ENCODE data around the gene MUS81.
"Not testable (repeated sequence)": the region's sequence is repeated elsewhere in the genome, so short reads cannot be mapped to it uniquely, and the experiment has no call there.

Gene MUS81

DNA sequence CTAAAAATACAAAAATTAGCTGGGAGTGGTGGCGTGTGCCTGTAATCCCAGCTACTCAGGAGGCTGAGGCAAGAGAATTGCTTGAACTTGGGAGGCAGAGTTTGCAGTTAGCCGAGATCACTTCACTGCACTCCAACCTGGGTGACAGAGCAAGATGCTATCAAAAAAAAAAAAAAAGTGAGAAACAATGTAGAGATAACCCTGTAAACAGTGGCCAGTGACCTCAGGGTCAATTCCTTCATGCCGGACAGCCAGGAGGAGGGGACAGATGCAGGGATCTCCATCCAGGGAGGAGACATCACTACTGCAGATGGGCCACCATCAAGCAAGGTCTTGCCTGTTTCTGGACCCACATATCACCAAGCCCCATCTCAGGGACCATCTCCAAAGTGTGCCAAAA lies 12.5 kb upstream of the MUS81 start:
- DNase-seq: no peak

DNA sequence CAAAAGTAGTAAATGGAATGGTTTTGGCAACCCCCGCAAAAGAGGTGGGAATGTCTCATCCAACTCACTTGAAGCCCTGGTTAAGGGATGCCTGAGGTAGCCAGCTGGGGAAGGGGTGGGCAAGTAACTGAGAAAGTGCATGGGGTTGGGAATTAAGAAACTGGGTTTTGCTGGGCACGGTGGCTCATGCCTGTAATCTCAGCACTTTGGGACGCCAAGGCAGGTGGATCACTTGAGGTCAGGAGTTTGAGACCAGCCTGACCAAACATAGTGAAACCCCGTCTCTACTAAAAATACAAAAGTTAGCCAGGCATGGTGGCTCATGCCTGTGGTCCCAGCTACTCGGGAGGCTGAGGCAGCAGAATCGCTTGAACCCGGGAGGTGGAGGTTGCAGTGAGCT lies 11.5 kb upstream of the MUS81 start:
- not testable (repeated sequence) for DNase-seq

DNA sequence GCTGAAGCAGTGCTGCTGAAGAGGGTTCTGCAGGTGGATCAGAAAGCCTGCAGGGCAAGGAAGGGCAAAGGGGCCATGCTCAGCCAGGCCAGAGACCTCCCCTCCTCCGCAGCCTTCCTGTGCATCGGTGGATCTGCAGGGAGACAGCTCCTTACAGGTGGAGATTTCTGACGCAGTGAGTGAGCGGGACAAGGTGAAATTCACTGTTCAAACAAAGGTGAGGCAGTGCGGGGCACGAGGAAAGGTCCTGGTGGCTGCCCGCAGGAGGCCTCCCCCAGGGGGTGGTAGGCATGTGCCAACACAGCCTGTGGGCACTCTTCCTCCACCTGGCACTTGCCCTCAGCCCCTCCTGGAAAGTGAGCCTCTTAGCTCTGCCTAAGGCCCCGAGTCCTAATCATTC lies 10.9 kb upstream of the MUS81 start:
- DNase-seq: no peak

DNA sequence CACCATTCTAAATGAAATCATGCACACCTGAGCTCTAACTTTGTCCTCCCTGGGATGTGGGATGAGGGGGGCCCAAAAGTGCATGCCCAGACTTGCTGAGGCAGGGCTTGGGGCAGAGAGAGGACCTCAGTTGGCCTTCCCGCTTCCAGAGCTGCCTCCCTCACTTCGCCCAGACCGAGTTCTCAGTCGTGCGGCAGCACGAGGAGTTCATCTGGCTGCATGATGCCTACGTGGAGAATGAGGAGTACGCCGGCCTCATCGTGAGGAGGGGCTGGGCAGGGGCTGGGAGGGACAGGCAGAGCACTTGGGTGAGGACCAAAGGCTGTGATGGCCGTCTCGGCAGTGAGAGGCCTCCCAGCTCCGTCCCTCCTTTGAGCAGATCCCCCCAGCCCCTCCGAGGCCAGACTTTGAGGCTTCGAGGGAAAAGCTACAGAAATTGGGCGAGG lies 10.4 kb upstream of the MUS81 start:
- no peak for DNase-seq

DNA sequence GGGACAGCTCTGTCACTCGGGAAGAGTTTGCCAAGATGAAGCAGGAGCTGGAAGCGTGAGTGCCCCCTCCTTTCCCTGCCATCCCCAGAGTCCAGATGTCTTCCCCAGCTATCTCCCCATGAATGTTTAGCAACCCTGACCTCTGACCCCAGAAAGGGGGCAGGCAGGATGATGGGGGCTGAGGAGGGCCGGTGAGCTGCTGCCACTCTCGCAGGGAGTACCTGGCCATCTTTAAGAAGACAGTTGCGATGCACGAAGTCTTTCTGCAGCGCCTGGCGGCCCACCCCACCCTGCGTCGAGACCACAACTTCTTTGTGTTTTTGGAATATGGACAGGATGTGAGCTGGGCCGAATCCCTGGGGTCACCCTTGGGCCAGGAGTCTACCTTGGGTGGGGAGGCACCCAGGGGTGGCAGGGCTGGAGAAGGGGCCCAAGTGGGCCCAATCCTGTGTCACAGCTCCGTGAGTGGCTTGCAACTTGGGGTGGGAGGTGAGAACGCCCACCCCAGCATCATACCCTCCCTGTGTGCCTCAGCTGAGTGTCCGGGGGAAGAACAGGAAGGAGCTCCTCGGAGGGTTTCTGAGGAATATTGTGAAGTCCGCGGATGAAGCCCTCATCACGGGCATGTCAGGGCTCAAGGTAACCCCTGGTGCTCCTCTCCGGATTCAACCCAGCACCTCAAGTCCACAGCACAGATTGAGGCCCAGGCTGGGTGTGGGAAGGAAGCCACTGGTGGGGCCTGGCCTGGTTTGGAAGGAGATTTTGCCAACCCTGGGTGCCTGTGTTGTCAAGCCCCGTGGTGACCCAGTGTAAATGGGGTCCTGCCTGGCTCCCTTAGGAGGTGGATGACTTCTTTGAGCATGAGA lies 9.8 kb upstream of the MUS81 start:
- no peak for DNase-seq

DNA sequence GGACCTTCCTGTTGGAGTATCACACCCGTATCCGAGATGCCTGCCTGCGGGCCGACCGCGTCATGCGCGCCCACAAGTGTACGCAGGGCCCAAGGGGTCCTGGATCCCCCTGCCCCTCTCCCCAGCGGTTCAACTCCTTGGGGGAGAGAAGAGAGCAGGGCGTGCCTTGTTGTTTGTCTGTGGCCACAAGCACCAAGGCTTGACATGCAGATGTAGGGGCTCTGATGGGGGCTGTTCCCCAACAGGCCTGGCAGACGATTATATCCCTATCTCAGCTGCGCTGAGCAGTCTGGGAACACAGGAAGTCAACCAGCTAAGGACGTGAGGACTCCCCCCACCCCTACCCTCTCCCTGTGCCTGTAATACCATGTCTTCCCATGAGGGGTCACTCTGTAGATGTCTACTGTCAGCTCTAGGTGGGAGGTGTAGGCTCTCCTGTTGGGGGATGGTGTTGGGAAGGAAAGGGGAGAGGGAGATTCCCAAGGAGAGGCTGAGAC lies 9.1 kb upstream of the MUS81 start:
- no peak for DNase-seq

DNA sequence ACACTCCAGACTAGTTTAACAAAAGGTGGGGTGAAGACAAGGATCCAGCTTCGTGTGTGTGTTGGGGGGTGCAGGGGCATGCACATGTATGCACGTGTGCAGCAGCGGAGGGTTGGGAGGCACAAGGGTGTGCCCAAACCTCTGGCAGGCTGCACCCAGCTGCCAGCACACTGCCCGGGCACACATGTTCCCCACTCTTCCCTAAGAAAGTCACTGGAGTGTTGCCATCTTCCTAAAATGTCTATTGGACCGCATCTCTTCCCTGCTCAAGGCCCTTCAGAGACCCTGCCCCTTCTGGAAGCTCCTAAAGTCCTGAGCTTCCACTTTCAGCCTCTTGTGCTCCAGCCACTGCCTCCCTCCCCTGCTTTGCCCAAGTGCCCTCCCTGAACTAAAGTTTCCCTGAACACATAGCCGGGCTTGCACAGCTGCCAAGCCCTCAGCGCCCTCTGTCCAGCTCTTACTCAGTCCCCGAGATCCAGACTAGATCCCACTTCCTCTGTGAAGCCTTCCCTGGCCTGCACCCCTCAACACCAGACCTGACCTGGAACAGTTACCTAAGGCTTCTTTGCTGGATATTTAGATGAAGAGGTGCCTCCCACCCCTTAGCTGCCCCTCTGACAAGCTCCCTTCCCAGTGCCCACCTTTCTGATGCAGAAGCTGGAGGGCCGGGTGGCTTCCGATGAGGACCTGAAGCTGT lies 8.3 kb upstream of the MUS81 start:
- DNase-seq: no peak

DNA sequence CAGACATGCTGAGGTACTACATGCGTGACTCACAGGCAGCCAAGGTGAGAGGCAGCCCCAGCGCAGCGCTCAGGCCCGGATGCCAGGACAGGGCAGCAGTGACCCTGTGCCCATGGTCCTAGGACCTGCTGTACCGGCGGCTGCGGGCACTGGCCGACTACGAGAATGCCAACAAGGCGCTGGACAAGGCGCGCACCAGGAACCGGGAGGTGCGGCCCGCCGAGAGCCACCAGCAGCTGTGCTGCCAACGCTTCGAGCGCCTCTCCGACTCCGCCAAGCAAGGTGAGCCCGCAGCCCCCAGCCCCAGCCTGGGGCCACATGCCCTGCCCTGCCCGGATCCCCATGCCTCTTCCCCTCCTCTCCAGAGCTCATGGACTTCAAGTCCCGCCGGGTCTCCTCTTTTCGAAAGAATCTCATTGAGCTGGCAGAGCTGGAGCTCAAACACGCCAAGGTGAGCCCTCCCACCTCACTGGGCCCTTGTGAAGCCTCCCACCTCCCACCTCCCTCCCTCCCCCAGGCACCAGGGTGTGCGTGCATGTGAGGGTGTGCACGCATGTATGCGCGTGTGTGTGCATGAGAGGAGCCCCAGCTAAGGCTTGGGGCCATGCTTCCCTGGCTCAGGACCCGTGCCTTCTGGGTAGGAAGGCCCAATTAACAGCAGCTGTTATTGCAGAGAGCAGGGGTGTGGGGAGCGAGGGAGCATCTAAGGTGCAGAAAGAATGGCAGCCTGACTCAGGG lies 7.6 kb upstream of the MUS81 start:
- DNase-seq: no peak

DNA sequence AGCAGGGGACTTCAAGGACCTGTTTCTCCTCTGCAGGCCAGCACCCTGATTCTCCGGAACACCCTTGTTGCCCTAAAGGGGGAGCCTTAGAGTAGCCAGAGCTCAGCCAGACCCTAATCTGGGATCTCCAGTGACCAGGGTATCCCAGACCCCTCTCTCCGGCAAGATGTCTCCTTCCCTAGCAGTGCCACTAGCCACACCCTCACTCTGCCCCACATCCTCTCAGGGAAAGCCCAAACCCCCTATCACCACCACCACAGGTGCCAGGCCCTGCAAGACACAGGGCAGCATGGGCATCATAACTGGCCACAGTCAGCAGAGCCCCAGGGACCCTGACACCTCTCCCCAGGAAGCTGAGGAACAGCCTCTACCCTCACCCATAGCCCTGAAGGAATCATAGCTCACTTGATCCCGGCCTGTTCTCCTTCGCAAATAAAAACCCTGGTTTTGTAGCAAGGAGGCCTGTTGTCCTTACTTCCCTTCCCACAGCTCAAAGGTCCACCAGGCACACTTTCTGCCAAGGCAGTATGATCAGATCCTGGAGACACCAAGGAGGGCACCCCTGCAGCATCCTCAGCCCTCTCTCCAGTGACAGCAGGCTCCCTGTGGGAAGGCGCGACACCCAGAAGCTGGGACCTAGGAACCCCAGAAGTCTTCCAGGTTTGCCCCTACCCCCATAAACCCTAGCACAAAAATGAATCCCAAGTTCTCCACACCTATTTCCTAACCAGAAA lies 6.8 kb upstream of the MUS81 start:
- no peak for DNase-seq

DNA sequence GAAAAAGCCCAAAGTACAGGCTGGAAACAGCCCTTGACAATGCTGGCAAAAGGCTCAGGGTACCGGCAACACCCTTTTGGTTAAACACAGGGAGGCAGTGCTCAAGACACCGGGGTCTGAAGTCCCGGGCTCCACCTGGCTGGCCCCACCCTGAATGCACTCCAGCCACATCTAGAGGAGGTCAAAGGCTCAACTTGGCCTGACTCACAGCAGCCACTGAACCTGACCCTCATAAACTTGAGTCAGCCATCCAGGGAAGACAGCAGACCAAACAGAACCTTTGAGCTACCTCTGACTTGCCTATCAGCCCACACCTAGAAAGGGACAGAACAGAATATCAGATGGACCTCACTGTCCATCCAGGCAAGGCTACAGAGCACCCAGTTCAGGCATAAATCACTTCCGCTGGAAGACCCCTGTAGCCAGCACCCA lies 6.1 kb upstream of the MUS81 start:
- DNase-seq: no peak

DNA sequence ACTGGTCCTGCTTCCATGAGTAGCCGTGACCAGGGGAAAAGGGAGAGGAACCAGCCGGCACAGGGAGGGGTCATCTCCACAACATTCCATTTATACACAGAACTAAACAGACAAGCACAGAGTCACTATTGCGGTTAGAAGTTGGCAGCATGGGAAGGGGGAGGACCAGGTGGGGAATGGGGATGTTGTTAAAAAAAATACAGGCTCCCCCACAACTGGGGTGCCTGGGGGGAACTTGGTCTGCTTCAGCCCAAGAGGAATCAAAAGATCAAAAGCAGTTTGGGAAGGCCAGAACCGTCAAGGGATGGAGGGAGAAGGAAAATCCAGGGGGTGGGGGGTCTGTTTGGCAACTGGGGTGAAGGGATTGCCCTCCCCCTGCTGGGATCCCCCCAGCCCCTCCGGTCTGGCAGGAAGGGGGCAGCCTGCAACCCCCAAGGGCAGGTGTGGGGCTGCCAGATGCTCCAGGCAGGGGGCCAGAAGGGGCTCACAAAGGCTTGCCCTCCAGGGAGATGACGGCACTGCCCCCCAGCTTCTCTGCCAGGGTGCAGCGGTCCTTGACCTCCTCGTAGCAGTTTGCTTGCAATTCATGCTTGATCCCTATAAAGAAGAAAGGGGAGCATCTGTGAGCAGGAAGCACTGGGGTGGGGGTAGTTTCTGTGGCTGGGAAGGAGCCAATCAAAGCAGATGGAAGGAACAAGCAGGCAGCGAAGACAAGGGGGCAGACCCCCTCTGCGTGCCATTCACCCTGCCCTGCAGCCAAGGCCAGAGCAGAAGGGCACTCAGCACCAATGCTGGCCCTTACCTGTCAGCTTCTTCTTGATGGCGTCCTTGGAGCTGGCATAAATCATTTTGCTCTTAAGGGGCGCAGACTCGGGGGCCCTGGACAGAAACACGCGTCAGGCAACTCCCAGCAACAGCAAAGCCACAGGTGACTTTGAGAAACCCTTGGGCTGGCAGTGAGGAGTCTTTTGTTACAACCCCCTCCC lies 5.1 kb upstream of the MUS81 start:
- no peak for DNase-seq

DNA sequence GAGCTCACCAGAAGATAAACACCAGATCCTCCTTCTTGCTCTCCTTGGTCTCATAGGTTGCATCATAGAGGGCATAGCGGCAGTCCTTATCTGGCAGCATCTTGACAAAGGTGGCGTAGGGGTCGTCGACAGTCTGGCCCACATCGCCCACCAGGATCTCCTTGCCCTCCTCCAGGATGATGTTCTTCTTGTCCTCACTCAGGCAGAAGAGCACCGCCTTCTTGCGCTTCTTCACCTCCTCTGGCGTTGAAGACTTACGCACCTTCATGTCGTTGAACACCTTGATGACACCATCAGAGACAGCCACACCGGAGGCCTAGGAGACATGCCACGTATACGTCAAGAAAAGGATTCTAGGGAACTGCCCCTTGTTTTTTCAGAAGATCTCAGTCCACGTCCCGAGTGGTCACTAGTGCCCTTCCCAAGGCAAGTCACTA lies 4.3 kb upstream of the MUS81 start:
- no peak for DNase-seq

DNA sequence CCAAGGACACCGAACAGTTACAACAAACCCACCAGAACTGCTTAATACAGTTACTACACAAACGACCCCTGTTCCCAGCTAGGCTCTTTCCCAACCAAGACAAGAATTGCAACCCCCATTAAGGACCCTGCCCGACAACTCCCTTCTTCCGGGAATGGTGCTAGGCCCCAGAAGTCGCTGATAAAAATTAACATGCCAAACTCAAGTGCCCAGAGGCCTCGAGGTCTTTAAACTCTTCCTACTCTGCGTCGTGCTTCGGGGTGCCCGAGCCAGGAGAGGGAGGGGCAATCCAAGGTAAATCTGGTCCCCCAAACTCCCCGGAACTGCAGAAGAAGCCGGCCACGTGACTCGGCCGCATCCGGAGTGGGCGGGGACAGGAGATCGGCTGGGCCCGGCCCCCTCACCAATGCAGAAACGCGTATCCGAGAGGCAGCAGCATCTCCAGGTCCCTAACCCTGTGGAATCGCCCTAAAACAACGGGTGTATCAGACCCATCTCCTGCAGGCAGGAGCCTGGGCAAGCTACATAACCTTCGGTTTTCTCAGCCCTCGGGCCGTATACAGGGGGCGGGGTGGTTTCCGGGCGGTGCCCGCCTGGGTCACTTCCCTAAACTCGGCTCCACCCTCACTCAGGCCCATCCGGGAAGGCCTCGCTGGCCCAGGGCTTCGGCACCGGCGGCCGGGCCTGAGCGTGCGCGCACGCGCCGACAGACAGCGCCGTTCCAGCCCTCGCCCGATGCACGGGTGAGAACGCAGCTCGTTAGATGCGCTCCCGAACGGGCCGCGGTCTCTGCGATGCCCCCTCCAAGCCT lies 3.3 kb upstream of the MUS81 start:
- DNase-seq: no peak

DNA sequence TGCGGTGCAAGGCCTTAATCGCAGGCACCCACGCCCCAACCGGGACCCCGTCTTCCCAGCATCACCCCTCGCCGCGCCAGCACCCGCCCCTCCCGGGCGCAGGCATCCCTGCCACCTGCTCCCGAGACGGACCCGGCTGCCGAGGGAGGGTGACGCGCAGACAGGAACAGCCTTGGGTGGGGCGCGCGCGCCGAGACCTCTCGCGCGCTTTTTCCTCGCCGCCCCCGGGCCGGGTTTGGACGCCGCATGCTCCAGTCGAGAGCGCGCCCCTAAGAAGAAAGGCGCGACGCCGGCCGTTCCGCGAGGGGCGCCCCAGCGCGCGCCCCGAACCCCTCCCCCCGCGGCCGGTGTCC lies 2.8 kb upstream of the MUS81 start:
- no peak for DNase-seq

DNA sequence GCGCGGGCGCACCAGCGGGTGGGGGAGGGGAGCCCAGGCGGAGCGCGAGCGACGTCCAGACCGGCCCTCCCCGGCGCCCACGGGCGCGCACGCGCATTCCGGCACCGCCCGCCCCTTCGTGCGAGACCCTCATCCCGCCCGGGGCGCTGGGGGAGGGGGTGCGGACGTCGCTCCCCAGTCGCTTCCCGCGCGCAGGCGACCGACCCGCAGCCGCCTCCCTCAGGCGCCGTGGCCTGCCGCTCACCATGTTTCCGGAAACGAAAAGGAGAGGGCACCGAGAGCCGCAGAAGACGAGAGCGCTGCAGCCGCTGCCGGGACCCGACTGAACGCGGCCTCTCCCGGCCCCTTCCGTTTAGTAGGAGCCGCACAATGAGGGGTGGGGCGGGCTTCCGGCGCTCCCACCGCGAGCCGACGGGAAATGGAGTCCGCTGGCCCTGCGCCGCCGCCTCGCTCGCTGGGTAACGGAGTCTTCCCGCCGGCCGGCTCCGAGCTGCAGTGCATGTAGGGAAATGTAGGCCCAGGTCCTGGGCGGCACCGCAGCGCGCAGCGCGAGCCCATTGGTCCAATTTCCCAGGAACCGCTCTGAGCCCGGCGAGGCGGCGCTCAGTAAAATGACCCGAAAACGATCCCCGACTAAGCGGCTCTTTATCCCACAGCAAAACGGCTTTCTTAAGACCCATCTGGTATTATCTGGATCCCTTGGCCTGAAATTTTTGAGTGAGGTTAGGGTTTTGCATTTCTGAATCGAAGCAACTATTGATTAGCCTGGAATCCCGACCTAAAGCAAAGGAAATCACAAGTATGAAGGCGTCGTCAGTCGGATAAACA lies 2.2 kb upstream of the MUS81 start, which contains the start of gene CFL1:
Gene CFL1 (minus strand): TSS at position 328 of the 828 bp plus-strand sequence. CDS start 81 bp downstream, at position 247.
- DNase-seq: peak; percentile 95

DNA sequence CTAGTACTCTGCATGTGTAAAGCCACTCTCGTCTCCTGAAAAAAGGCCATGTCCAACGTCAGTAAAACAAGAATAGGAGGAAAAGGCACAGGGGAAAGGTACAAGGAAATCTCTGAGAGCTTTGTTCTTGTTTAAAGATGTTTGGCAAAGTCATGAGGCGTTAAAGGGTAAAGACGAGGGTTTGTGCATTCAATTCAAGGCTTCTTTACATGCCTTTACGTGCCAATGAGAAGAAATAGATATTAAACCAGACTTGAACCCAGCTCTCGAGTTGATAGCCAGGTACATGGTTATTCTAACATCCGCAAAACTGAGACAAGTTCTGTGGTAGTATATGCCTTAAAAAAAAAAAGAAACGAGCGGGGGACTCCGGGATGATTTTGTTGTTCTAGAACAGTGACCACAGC lies 1.5 kb upstream of the MUS81 start:
- DNase-seq: no peak

DNA sequence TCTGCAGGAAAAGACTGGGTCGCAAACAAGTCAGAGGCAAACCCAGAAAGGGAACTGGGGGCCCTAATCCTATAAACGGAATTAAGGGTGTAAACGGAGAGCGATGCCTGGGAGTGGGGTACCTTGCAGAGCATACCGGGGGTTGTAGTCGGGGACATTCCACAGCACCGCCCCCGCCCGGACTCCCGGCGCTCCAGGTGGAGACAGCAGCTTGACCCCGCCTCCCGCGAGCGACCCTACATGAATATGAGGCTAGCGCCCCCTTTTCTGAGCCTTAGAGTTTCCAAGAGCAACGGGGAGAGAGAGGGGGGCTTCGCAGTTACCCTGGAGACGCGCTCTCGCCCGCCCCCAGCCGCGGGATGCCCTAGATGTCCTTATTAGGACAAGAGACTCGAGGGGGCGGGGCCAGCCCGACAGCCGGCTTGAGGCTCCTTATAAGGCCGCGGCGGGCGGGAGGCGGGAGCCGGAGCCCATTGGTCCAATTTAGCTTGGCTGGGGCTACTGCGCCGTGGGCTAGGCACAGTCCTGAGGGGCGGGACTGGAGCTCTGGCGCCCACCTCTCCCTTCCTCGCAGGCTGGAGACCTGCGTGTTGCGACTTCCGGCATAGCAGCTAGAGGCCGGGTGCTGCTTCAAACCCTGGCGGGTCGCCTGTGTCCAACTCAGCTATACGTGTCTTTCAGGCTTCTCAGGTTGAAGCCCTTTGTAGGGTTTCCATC lies 980 bp upstream of the MUS81 start:
- peak; percentile 95 for DNase-seq

DNA sequence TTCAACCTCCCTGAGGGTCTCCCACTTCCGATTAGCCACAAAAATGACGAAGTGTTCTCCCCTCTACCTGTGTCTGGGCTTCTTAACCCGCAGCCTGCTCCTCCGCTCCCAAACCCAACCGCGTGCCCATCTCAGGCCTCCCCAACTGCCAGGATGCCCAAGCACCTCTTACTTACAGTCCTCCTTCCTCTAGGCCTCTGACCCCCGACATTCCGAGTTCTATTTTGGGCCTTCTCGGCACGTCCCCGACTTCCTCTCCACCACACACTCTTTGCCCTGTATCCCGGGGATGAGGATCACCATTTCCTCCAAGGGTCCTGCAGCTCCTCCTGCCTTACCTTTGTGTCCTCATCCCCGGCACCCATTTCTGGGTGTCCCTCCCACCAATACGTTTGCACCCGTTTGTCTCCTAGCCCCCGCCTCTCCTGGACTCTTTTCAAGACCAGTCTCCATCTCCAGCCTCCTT lies 388 bp upstream of the MUS81 start:
- no peak for DNase-seq

DNA sequence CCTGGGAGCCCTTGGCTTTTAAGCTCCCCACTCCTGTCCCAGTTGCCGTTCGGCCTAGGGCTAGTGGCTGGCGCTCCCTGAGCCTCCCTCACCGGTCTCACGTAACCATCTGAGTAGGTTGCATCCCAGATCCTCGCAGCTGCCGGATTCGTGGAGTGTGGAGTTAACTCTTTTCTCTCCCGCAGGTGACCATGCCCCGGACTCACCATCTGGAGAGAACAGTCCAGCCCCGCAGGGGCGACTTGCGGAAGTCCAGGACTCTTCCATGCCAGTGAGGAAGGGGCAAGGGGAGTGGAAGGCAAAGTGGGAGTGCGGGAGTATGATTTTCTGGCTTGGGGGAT lies 902 bp downstream of the MUS81 start:
- no peak for DNase-seq
